HG02938 (cell line): ENCODE results near the gene PRICKLE1.

Experiments
- ATAC-seq: cut with Tn5 transposase; IDR thresholded peaks from one replicate; pipeline ENCODE4 v1.9.1; 2021; ENCODE audit warnings: mild to moderate bottlenecking, moderate library complexity; ENCODE audit not compliant: unreplicated experiment

The PRICKLE1 gene

DNA sequence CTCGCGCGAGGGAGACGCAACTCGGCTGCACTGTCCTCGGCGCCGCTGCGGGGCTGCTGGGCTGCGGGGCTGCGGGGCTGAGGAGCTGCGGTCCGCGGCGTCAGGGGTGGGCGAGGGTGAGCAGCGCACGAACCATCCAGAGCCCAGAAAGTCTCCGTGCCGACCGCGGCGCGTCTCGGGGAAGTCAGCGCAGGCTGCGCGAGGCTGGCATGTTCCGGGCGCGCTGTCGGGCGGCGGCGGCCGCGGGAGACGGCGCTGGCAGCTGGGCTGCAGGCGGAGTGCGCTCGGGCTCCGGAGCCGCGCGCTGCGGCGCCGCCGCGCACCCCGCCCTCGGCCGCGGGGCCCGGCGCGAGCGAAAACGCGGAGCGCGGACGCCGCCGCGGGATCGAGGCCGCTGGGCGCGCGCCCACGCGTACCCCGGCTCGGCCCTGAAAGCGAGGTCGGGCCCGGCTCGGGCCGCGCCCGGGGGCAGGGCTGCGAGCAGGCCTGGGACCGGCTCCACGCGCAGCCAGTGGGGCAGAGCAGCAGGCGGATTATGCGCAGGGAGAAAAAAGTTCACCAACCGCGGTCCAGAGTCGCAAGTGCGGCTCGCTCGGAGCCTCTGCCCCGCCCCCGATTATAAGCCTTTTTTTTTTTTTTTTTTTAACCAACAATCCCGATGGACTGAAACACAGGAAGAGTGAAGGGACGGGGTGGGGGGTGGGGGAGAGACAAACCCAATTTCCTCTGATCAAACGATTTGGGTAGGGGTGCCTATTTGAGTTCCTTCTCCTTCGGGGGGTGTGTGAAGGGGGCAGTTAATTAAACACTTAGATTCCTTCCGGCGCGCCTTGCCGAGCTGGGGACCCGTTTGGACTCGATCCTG, at the start of gene PRICKLE1:
Gene PRICKLE1 (minus strand): TSS at position 282 of the 865 bp plus-strand sequence. CDS start 117,230 bp downstream, outside the sequence.
- peak; percentile 60 for ATAC-seq

DNA sequence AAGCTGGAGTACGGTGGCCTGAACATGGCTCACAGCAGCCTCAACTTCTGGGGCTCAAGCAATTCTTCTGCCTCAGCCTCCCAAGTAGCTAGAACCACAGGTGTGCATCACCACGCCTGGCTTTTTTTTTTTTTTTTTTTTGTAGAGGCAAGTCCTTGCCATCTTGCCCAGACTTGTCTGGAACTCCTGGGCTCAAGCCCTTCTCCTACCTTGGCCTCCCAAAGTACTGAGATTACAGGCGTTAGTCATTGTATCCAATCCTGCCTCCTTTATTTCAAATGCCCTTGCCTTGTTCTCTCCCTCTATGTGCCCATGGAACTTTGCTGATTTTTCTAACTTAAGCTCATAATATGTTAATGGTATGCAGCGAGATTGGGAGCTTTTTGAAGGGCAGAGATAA, 49.2 kb upstream of the PRICKLE1 start:
- no peak for ATAC-seq

DNA sequence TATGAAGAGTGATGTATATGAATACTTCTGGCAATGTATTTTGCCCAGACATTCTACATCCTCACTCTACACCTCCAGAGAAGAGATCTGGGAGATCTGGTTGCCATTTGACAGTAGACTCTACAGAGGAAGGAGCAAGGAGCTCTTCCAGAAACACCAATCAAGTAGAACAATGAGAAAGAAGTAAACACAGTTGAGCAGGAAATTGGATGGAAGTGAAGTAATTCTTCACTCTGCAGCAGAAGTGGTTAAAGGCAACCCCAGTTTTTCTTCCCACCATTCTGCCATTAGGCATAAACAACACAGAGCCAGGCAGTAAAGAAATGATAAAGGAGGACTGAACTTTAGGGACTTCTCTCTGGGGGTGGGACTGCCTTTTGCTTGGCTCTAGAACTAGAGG, 48.5 kb upstream of the PRICKLE1 start:
- ATAC-seq: no peak

DNA sequence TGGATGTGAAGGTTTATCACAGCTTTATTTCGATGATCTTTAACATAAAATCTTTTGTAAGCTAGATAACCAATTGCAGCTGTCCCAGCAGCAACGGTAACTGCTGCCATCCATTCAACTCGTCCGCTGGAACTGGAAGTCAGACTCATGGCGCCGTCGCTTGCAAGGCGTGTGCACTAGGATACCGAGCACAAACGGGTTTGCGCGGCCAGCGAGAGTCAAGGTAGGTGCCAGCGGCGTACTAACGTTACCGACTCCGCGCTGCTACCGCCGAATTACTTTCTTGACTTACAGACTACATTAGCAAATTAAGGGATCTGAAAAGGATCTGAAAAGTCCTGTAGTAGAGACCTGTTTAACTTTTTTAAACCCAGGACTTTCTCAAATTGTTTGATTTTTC, 47.4 kb upstream of the PRICKLE1 start:
- no peak for ATAC-seq

DNA sequence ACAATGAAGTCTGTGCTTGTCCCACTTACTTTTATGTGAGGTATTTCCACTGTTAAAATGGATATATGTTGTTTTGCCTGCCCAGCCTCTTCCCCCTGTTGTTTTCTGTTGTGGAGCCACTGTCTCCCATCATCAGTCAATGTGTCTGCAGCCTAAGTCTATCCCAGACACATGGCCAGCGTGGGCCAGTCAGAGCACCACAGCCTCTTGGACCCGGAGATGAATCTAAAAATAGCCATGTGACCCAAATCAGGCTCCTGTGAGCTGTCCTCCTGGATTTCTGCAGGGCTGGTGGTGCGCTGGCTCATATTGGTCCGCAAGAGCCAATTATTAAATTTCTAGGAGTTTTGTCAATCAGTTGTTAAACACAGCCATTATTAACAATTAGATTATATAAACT, 44.0 kb upstream of the PRICKLE1 start:
- ATAC-seq: no peak

DNA sequence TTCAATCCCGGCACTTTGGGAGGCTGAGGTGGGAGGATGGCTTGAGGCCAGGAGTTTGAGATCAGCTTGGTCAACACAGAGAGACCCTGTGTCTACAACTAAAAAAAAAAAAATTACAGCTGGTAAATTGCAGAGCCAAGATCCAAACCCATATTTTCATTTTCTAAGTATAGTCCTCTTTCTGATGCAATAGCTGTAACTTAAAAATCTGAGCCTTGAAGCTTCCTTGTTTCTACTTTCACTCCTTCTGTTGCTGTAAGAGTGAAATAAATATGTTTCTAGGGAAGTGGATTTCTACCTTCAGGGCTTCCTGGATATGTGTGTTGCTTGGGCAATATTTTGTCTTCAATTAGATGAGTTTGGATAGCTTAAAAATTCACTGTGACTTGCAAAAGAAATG, 42.0 kb upstream of the PRICKLE1 start:
- ATAC-seq: no peak

DNA sequence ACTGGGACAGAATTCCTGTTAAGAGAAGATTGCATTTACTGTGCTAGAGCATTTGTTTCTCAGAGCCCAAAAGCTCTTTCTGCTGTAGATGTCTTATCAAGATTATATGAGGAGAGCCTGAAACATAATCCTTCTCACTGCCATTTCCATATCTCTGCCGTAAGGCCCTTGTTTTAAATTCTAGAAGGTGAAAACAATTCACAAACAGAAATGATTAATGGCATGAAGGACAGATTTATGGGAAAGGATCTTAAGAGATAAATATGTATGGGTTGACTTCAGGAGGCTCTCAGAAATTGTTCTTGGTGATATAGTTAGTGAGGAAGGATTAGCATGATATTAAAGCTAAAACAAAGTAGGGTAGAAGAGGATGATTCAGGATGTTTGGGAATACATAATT, 40.8 kb upstream of the PRICKLE1 start:
- ATAC-seq: no peak

DNA sequence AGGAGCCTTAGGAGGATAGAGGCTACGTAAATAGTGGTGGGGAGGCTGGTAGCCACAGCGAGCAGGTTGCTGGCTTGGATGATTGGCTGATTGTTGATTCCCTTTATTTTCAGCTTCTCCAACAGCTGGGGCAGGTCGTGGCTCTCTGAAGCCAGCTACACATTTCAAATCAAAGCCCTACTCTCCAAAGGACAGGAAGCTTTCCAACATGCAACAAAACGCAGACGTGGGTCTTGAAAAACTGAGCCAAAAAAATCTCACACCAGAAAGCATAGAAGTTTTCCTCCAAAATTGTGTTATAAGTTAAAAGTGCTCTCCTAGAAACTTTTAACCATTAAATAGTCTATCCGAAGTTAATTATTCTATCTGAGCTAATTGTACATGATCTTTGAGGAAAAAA, 37.6 kb upstream of the PRICKLE1 start:
- ATAC-seq: no peak

DNA sequence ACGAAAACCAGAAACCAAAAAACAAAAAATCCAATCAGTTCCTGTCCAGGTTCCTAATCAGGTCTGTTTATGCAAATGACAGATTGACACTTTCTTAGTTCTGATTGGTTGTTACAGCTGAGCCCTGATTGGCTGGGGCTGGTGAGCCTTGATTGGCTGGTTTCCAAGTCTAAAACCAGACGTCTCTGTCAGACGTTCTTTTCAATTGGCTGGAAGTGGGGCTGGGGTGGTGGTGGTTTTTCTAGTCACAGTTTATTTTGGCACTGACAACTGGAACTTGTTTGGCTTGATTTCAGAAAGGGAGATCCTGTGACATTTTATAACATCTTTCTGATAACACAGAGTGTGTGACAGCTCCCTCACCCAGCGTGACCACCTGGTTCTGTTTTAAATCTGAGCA, 36.1 kb upstream of the PRICKLE1 start:
- ATAC-seq: no peak

DNA sequence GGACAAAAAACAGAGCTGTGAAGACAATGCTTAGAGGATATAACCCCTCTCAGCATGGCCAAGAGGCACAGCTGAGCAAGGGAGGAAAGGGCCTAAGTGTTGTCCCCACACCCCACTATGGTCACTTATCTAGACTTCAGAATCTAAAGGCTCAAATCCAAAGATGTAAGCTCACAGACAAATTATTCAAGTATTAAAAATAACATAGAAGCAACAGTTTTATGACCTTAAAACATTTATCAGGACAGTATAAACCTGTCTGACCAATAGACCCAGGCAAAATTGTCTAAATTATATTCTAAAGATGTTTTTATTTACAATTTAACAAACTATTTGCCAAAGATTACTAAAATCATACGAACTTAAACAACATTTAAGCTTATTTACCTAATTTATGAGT, 28.1 kb upstream of the PRICKLE1 start:
- ATAC-seq: no peak

DNA sequence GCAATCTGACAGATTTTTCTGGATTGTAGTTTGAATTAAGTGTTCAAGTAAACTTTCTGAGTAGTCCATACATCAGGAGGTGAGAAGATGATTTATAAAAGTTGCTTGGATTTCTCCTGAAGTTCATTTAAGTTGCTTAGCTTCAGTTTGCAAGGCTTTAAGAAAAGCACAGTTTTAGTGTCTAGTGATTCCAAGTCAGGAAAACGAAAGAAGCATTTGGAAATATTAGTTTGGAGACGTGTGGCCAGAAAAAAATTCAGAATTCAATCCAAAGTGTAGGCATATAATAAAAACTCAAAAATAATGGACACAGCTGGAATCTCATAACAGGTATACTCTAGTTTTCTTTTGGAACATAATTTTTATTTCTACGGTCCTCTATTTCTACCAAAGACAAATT, 25.5 kb upstream of the PRICKLE1 start:
- no peak for ATAC-seq

DNA sequence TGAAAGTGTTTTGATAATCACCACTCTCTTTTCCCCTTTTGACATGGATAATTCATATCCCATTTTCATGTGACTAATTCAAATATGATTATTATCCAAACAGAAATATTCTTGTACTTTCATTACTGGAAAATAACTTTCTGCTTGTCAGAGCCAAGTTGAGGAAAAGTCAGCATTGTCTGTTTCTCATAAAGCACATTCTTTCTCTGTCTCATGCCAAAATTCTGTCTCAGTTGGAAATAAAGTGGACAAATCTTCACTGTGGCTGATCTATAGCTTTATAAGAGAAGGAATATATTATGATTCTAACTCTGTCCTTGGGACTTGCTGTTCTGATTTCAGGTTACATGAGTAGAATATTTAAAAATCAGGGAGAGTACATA, 22.7 kb upstream of the PRICKLE1 start:
- no peak for ATAC-seq

DNA sequence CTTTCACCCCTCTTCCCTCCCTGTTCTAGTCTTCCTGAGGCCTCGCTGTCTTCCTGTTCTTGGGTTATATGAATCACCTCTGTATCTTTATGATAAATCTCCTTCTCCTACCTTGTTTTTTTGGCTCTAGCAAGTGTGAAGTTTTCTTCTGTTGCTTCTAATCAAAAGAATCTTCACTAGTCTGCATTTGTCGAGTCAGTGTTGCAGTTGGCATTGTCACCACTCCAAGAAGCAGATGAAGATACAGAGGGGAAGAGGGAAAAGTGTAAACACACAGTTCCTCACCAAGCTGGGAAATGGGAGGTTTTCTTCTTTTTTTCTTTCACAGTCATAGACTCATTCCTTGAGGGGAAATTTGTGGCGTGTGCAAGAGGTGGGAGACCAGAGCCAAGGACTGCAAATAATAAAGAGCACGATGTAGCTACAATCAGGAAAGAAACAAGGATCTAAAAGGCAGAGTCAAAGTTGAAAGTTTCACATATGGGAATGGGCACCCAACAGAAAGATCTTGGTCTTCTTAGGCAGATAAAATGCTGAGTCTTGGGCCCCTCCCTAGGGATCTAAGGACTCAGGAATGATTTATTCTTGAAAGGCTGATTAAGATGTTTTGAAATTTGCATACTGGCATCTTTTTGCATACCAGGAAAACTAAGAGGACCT, 22.2 kb upstream of the PRICKLE1 start:
- ATAC-seq: no peak

DNA sequence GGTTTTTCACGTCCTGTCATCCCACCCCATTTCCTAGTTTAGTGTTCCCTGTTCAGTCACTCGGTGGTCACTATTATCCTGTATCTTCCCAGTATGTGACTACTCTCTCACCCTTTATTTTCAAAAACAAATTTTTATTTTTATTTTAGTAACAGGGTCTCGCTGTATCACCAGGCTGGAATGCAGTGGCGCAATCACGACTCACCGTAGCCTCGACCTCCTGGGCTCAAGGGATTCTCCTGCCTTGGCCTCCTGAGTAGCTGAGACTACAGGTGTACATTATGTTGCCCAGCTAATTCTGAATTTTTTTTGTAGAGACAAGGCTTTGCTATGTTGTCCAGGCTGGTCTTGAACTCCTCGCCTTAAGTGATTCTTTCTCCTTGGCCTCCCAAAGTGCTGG, 20.1 kb upstream of the PRICKLE1 start:
- no peak for ATAC-seq

DNA sequence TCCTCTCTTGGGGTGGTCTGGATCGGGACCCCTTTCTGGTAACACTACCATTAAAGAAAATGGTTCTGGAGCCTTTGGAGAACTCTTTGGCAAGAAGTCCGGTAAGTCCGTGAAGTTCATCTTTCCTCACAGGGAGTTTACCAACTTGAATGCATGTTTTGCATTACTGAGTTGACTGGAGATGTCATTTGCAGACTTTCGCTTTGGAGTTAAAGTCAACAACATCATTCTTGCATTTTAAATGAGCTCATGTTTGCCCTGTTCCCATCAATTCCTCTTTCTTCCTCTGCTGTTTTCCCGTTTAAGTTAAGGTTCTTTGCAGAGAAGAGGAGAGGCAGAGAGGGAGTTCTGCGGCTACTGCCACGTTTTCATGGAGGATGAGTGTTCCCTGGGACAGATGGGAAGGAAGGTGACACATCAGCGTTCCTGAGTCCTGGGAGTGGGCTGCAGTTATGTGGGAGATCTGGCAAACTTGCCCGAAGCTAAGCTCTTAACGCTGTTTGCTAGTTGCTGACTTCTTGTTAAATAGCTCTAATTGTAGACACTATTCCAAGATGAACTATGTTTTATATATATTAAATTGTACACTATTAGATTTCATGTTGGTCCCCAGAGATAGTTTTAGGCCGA, 18.8 kb upstream of the PRICKLE1 start:
- no peak for ATAC-seq

DNA sequence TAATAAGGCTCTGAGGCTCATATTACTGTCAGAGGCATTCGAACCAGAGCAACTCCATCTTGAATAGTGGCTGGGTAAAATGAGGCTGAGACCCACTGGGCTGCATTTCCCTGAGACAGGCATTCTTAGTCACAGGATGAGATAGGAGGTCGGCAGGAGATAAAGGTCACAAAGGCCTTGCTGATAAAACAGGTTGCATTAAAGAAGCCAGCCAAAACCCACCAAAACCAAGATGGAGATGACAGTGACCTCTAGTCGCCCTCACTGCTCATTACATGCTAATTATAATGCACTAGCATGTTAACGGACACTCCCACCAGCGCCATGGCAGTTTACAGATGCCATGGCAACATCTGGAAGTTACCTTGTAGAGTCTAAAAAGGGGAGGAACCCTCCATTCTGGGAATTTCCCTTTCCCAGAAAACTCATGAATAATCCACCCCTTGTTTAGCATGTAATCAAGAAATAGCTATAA, 18.1 kb upstream of the PRICKLE1 start:
- ATAC-seq: no peak

DNA sequence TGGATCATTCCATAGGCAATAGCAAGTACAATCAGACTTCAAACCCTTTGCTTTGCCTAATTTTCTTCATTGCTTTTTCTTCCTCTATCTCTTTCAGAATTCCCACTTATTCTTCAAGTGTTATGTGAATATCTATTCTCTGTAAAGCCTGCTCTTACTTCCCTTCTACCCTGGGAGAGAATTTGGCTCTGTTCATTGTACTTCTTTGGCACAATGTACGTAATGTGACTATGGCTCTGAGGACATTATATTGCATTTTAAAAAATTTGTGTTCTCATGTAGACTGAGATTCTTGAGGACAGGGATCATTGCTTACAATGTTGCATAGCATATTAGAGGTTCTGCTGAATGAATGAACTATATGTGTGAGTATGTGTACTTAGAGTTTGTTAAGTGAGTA, 16.9 kb upstream of the PRICKLE1 start:
- ATAC-seq: no peak

DNA sequence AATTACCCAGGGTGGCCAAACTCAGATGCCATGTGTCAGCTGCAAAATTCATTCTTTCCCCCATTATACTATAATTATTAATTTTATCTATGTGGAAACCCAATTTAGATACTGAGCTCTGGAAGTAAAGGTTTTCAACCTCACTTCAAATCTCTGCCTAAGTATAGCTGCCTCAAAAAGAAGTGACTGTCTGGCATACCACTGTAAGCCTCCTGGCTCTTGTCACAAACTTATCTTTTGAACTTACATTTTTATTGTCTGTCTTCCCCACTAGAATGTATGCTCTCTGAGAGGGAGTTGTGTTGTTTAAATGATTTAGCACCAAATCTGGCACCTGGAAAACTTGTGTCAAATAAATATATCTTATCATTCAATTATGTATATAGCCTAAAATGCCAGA, 16.1 kb upstream of the PRICKLE1 start:
- no peak for ATAC-seq

DNA sequence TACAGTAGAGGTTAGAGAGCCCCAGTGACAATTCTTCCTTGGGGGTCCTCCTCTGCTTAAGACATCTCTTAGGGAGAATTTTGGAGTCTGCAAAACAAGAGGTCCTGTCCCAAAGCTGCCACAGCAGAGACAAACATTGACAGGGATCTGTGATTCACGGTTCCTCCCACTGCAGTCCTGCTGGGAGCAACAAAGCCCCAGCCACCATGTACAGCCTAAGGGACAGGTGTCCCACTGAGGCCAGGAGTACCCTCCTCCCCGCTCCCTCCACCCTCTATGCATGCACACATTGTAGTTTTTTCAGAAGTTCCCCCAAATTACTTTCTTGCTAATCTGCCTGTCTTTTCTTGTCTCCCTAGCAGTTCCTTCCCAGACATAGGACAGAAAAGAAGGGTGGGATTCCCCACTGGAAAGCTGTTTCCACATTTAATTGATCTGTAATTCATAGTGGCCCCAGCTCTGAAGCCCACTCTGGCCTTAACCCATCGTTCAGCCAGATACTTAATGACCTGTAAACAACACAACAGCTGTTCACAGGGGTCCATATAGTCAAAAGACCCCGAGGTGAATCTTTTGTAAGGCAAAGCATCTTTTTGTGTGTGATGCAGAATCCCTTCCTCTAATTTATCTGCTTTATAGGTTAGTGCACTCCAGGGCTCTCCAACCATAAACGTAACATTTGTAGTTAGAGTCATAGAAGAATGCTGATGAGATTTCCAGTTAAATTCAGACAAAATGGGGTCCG, 13.9 kb upstream of the PRICKLE1 start:
- no peak for ATAC-seq

DNA sequence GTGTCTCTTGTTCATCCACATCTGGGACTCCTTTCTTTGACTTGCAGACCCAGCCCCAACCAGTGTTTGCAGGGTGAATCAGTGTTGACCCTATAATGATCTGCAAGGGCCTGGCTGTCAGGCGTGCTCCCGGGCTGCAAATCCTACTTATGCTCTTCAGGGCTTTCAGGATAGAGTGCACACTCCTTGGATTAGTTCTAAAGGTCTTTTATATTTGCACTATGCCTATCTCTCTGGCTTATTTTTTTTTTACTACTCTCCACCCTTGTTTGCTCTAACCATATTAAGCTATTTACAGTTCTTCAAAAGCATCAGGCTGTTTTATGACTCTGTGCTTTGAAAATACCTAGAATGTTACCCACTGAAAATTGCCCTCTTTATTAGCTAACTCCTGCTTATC, 4.3 kb upstream of the PRICKLE1 start:
- ATAC-seq: no peak

DNA sequence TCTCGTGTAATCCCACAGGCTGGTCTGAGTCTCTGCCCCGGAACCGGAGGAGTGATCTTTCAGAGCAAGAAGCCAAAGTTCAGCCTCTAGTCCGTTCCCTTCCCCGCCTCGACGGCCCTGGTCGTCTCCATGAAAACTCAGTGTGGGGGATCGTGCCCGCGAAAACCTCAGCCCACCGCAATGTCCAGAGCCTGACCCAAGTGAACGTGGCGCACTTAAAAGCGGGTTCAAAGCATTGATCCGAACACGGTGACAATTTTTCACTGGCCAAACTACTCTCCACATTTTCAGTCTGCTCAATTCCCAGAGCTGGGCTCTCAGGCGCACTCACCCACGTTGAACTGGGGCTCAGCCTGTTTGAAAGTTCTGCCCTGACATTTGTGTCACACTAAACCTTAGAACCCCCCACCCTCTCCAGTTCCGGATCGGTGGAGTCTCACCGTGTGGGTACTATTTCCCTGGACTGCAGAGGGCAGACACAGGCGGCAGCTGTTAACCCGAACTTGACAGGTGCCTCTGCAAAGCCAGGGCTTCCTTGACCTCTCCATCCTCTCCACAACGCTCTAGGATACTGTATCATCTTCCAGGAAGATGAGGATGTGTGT, 886 bp upstream of the PRICKLE1 start:
- ATAC-seq: no peak
